Head of caudate nucleus (tissue), 42 donors: ENCODE measurements around the gene STOML1.
"Not testable (repeated sequence)": the region's sequence is repeated elsewhere in the genome, so short reads cannot be mapped to it uniquely, and the experiment has no call there.

ENCODE experiments used
- DNase-seq, 42 donors: peaks; one replicate each; pipeline versions ENCODE4 v3.0.0 to v3.0.0-alpha.2; 2020 to 2021; ENCODE audit warnings: mixed read lengths in 7 of 42
- intact Hi-C: fragments of 100-400 bp; cut with DNase I; formaldehyde crosslinking; loops from one replicate; pipeline ENCODE4 v1.15.0; 2022

Gene STOML1

DNA sequence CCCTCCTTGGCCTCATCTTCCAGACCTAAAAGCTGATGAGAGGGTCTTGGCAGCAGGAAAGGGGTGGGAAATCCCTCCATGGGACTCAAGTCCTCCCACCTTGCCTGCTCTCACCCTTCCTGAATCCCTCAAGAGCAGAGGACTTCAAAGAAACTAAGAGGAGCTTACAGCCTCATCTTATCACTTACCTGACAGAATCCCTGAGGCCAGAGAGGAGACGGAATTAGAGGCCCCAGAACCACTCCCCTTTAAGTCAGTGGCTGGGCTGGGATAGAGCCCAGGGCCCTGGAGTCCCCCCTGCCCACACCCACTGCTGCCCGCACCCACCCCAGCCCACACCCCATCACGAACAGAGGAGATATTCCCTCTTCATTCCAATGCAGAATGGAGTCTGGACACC is 50.6 kb downstream of the STOML1 start:
- DNase-seq: no peak
- intact Hi-C loops: no loop called here

- no peak for DNase-seq
- intact Hi-C loops: no loop called here
Observed at GRCh38 chr15:73941044-73941443, 51.1 kb downstream of the STOML1 start.

GRCh38 chr15:73940061-73940981 is 51.8 kb downstream of the STOML1 start:
- intact Hi-C loops: no loop called here
- no peak for DNase-seq

DNA sequence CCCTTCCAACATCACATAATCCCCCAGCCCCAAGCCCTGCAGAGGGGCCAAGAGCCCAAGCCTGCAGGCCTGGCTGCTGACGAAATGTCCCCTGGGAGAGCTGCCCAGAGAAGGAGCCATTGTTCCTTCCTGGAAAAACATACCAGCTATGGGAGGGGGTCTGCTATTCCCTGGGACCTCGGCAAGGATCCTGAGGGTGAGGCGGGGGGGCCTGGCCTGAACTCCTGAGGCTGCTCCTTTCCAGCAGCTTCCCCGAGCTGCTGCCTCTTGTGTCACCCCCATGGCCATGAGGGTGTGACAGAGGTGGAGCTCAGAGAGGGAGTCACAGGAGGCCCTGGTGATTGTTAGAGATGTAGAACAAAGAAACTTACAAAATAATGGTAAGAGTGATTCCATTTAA is 53.0 kb downstream of the STOML1 start:
- peak in 4 of 42 donors; percentile 9 to 58 (median 26) for DNase-seq
- intact Hi-C loops: no loop called here

- intact Hi-C loops, DNase-seq: not testable (repeated sequence)
Observed at GRCh38 chr15:73938516-73938915, 53.6 kb downstream of the STOML1 start.

- DNase-seq: no peak
- intact Hi-C loops: no loop called here
Observed at GRCh38 chr15:73937726-73938125, 54.4 kb downstream of the STOML1 start.

GRCh38 chr15:73937296-73937695 is 54.8 kb downstream of the STOML1 start:
- intact Hi-C loops: no loop called here
- DNase-seq: no peak

DNA sequence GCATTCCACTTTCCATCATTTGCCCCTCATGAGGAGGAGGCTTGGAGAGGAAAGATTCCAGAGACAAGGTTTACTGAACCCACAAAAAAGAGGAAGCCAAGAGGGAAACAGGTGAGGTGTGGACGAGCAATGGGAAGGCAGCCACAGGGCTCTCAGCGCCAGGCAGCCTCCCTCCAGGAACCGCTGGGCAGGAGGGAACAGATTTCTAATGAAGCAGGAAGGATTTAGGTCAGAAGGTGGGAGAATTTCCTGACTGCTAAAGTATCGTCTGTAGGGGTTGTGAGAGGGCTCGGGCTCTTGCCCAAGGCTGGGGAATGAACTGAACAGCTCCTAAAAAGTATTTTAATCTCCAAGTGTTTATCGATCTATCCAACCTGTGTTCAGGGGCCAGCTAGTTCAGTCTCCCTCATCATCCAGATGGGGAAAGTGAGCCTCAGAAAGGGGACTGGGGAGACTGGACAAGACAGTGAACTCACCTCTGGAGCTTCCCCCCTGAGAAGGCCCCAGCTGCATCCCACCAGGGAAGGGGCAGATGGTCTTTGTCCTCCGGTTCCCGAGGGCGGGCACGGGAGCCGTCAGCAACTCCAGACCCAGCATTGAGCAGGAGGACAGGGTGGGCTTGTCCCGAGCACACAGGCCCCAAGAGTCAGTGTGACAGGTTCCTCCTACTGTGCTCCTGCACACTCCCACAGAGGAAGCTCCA is 55.4 kb downstream of the STOML1 start:
- intact Hi-C loops: no loop called here
- DNase-seq: no peak

DNA sequence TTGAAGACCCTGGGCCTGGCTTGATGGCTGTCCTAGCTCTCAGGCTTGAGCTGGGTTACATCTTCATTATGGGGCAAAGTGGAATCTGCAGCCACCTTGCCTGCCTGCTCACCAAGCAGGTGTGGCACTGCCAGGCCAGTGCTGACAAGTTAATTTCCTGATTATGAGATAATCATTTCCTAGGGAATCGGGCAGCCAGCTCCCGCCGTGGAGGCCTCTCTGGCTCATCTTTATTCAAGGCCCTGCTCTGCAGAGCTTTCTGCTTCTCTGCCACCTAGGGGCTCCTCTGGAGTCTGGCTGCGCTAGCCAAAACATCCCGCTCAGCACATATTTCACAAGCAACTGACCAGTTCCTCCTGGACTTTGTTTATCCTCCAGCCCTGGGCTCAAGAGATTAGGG is 55.9 kb downstream of the STOML1 start:
- intact Hi-C loops: no loop called here
- DNase-seq: peak in 6 of 42 donors; percentile 11 to 51 (median 24)

GRCh38 chr15:73935547-73935946 is 56.5 kb downstream of the STOML1 start:
- intact Hi-C loops: no loop called here
- no peak for DNase-seq

DNA sequence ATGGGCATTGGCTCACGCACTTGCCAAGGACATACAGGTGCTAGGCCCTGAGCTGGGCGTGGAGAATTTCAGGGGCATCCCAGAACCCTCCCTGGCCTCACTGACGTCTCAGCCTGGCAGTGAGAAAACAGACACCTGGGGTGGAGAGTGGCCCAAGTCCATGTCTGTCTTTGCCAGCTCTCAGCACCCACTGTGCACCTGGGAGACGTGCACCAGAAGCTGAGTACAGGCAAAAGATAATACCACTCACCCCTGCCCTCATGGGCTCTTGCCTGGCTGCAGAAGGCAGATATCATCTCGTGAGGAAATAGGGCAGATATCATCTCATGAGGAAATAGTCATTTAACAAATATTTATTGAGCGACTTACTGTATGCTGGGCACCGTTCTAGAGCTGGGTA is 57.8 kb downstream of the STOML1 start:
- intact Hi-C loops: no loop called here
- DNase-seq: no peak

- intact Hi-C loops: no loop called here
- DNase-seq: no peak
Observed at GRCh38 chr15:73932381-73933191, 59.5 kb downstream of the STOML1 start.

- intact Hi-C loops: no loop called here
Observed at GRCh38 chr15:73931441-73931840, 60.7 kb downstream of the STOML1 start.

GRCh38 chr15:73930790-73931281 is 61.3 kb downstream of the STOML1 start:
- DNase-seq: peak in 2 of 42 donors; percentile 56 to 70
- intact Hi-C loops: no loop called here

More at GRCh38 chr15:73931441-73931840, 60.7 kb downstream of the STOML1 start:
- DNase-seq: no peak

- DNase-seq: no peak
- intact Hi-C loops: no loop called here
Observed at GRCh38 chr15:73930371-73930770, 61.7 kb downstream of the STOML1 start.

DNA sequence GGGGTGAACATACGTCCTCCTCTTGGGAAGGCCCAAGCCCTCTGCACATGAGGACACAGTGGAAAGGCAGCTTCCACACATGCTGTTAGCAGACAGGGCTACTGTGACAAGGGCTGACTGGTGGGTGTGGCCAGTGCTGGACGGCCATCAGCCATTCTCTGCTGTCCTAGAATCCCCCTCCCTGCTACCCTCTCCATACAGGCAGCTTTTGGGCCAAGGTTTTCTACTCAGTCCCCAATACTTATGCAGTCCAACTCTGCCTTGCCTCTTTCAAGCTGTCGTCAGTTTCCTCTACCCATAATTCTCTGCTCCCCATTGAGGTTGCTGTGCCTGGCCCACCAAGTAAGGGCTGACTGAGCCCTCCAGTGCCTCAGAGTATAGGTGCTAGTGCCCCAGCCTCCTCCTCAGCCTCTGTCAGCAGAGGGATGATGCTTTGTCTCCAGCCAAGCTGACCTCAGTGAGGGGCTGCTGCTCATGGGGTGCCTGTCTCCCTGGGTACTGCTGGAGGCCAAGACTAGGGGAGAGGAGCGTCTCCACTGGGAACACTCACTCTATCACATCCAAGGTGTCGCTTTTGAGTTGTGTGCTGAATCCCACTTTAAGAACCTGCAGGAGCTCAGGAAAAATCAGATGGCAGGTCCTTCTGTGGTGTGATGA is 63.0 kb downstream of the STOML1 start:
- DNase-seq: no peak

More for the DNA sequence above, 63.0 kb downstream of the STOML1 start:
- intact Hi-C loops: no loop called here
